HEK293 (cell line): ENCODE measurements around the gene GLRA3.

Experiments
- CTCF ChIA-PET: fragments of 350-600 bp; formaldehyde crosslinking; extraction: SDS; loops from one replicate; lab custom pipeline; 2021; ENCODE audit warnings: antibody characterized with exemption; lab: Yijun Ruan, JAX
- POLR2A ChIA-PET: fragments of 300-600 bp; formaldehyde crosslinking; extraction: SDS; loops from one replicate; lab custom pipeline; 2020; ENCODE audit warnings: antibody characterized with exemption, inconsistent platforms; lab: Yijun Ruan, JAX
- H3K27ac ChIP-seq: fragments of 200-500 bp; sonication (Bioruptor generic); 2 replicates; pipeline ENCODE4 v1.5.1; 2014; ENCODE audit warnings: low read depth, low read length, control low read depth, inconsistent platforms; ENCODE audit errors: extremely low read depth
- H3K36me3 ChIP-seq, 2 experiments: fragments of 200-500 bp in 1 of 2; sonication (Bioruptor generic) in 1 of 2; 1 replicate in 1 of 2; 2 replicates in 1 of 2; pipeline ENCODE4 v1.5.1; 2014 to 2017; ENCODE audit warnings: inconsistent platforms in 2 of 2, low read length in 2 of 2; ENCODE audit not compliant: control insufficient read depth in 2 of 2, insufficient read depth in 1 of 2
- H3K4me1 ChIP-seq: fragments of 200-500 bp; sonication (Bioruptor generic); 2 replicates; pipeline ENCODE4 v1.5.1; 2014; ENCODE audit warnings: mild to moderate bottlenecking, low read length, inconsistent platforms; ENCODE audit not compliant: control insufficient read depth, insufficient read depth
- H3K4me3 ChIP-seq: 2 replicates; pipeline ENCODE4 v1.5.1; 2011; ENCODE audit warnings: low read depth, mild to moderate bottlenecking, control low read depth, low read length, moderate library complexity
- H3K9me3 ChIP-seq: fragments of 200-500 bp; sonication (Bioruptor generic); 2 replicates; pipeline ENCODE4 v1.5.1; 2014; ENCODE audit warnings: low read depth, low read length, inconsistent platforms; ENCODE audit not compliant: control insufficient read depth, insufficient read depth
- ATF2 ChIP-seq: fragments of 450-650 bp; formaldehyde crosslinking; IDR thresholded peaks from 2 replicates; pipeline ENCODE4 v1.5.1; 2016; ENCODE audit warnings: missing biosample characterization, missing genetic modification characterization, low read depth
- BCL11A ChIP-seq: fragments of 450-650 bp; formaldehyde crosslinking; IDR thresholded peaks from 2 replicates; pipeline ENCODE4 v1.5.1; 2016; ENCODE audit warnings: low read depth, missing biosample characterization, missing genetic modification characterization
- GLI2 ChIP-seq: fragments of 450-650 bp; formaldehyde crosslinking; IDR thresholded peaks from 2 replicates; pipeline ENCODE4; 2017; ENCODE audit warnings: missing biosample characterization, missing genetic modification characterization, low read depth, borderline replicate concordance
- HIC1 ChIP-seq: fragments of 450-650 bp; formaldehyde crosslinking; IDR thresholded peaks from 2 replicates; pipeline ENCODE4 v1.5.1; 2016; ENCODE audit warnings: missing biosample characterization, missing genetic modification characterization
- HOXC10 ChIP-seq: sonication (generic); formaldehyde crosslinking; IDR thresholded peaks from 2 replicates; pipeline ENCODE4 v1.8.1; 2023; ENCODE audit warnings: mild to moderate bottlenecking, missing genetic modification reagents
- MEIS1 ChIP-seq: sonication (generic); formaldehyde crosslinking; IDR thresholded peaks from 2 replicates; pipeline ENCODE4 v1.8.1; 2022; ENCODE audit warnings: missing genetic modification reagents, mild to moderate bottlenecking, borderline replicate concordance
- PRDM4 ChIP-seq: fragments of 450-650 bp; formaldehyde crosslinking; IDR thresholded peaks from 2 replicates; pipeline ENCODE4 v1.5.1; 2017; ENCODE audit warnings: missing biosample characterization, missing genetic modification characterization
- SETDB1 ChIP-seq: IDR thresholded peaks from one replicate; pipeline ENCODE4 v1.6.1; 2017; ENCODE audit warnings: mild to moderate bottlenecking, low read length, moderate library complexity, mixed read lengths; ENCODE audit not compliant: insufficient read length
- SP7 ChIP-seq: fragments of 450-650 bp; formaldehyde crosslinking; IDR thresholded peaks from 2 replicates; pipeline ENCODE4 v1.5.1; 2016; ENCODE audit warnings: missing biosample characterization, missing genetic modification characterization
- TCF7L2 ChIP-seq: IDR thresholded peaks from 2 replicates; pipeline ENCODE4 v1.6.1; 2011; ENCODE audit warnings: low read depth, mild to moderate bottlenecking, inconsistent platforms, low read length, moderate library complexity, borderline replicate concordance
- YY1 ChIP-seq: fragments of 450-650 bp; formaldehyde crosslinking; IDR thresholded peaks from 2 replicates; pipeline ENCODE4 v1.5.1; 2018; ENCODE audit warnings: missing biosample characterization, missing genetic modification characterization
- ZBTB49 ChIP-seq: fragments of 450-650 bp; formaldehyde crosslinking; IDR thresholded peaks from 2 replicates; pipeline ENCODE4 v1.5.1; 2016; ENCODE audit warnings: missing biosample characterization, missing genetic modification characterization, low read depth
- ZNF112 ChIP-seq: fragments of 450-650 bp; formaldehyde crosslinking; IDR thresholded peaks from 2 replicates; pipeline ENCODE4 v1.5.0; 2017; ENCODE audit warnings: missing biosample characterization, missing genetic modification characterization
- ZNF175 ChIP-seq: fragments of 450-650 bp; formaldehyde crosslinking; IDR thresholded peaks from 2 replicates; pipeline ENCODE4 v1.5.1; 2016; ENCODE audit warnings: missing biosample characterization, missing genetic modification characterization
- ZNF211 ChIP-seq: fragments of 450-650 bp; formaldehyde crosslinking; IDR thresholded peaks from 2 replicates; pipeline ENCODE4 v1.5.1; 2016; ENCODE audit warnings: low read depth, missing biosample characterization, missing genetic modification characterization
- ZNF248 ChIP-seq: fragments of 450-650 bp; formaldehyde crosslinking; IDR thresholded peaks from 2 replicates; pipeline ENCODE4 v1.5.1; 2017; ENCODE audit warnings: missing biosample characterization, missing genetic modification characterization
- ZNF335 ChIP-seq: fragments of 450-650 bp; formaldehyde crosslinking; conservative IDR thresholded peaks from 2 replicates; pipeline ENCODE4 v1.5.1; 2016; ENCODE audit warnings: missing biosample characterization, missing genetic modification characterization
- ZNF391 ChIP-seq: fragments of 450-650 bp; formaldehyde crosslinking; IDR thresholded peaks from 2 replicates; pipeline ENCODE4 v1.5.1; 2016; ENCODE audit warnings: low read depth, missing biosample characterization, missing genetic modification characterization, borderline replicate concordance
- ZNF513 ChIP-seq: fragments of 450-650 bp; IDR thresholded peaks from 2 replicates; pipeline ENCODE4 v1.5.1; 2018; ENCODE audit warnings: missing biosample characterization, missing genetic modification characterization
- ZNF530 ChIP-seq: fragments of 450-650 bp; formaldehyde crosslinking; IDR thresholded peaks from 2 replicates; pipeline ENCODE4 v1.5.1; 2016; ENCODE audit warnings: low read depth, missing biosample characterization, missing genetic modification characterization
- ZNF621 ChIP-seq: fragments of 450-650 bp; formaldehyde crosslinking; IDR thresholded peaks from 2 replicates; pipeline ENCODE4 v1.5.1; 2017; ENCODE audit warnings: missing biosample characterization, missing genetic modification characterization
- ZXDB ChIP-seq: fragments of 450-650 bp; formaldehyde crosslinking; IDR thresholded peaks from 2 replicates; pipeline ENCODE4 v1.5.1; 2016; ENCODE audit warnings: missing biosample characterization, missing genetic modification characterization

The GLRA3 gene

GRCh38 chr4:174616661-174617060 is 212.4 kb downstream of the GLRA3 start (continued):
- TF ChIP-seq SP7 (tag by site-specific recombination) = no peak
- no peak for TF ChIP-seq ZNF248 (tag by site-specific recombination)
- no peak for TF ChIP-seq YY1
- TF ChIP-seq GLI2 (tag by site-specific recombination) = no peak
- no peak for TF ChIP-seq ZNF112 (tag by site-specific recombination)

- TF ChIP-seq ZXDB (tag by site-specific recombination) (no peak), ZNF391 (no peak), HIC1 (tag by site-specific recombination) (no peak), ZNF621 (tag by site-specific recombination) (no peak), HOXC10 (CRISPR knock-in tag) (no peak), MEIS1 (no peak)
- ChIA-PET CTCF (no interaction called here), POLR2A (no interaction called here)
- no peak overlapping the region for H3K4me3 ChIP-seq
- no peaks in the 10 kb centered on the region for H3K9me3 ChIP-seq
- H3K36me3 ChIP-seq = no peaks in the 10 kb centered on the region
- no peak overlapping the region for H3K27ac ChIP-seq
- H3K4me1 ChIP-seq = no peaks in the 10 kb centered on the region
Measured at GRCh38 chr4:174613979-174614378, 215.1 kb downstream of the GLRA3 start.

- H3K27ac ChIP-seq = no peak overlapping the region
- no peak overlapping the region for H3K4me3 ChIP-seq
- CTCF ChIA-PET = no interaction called here
- TF ChIP-seq YY1 (no peak), SETDB1 (peak; percentile 91), TCF7L2 (no peak), ZNF335 (no peak)
- H3K4me1 ChIP-seq = no peaks in the 10 kb centered on the region
- no peaks in the 10 kb centered on the region for H3K36me3 ChIP-seq
- H3K9me3 ChIP-seq = no peaks in the 10 kb centered on the region
- POLR2A ChIA-PET = interaction anchor here (0.7 kb wide), 1 partner anchor 172 kb away, joined by 4 read pairs; no protein-coding TSS in a partner anchor
Measured at GRCh38 chr4:174611792-174612191, 217.3 kb downstream of the GLRA3 start.

- Histone ChIP-seq H3K36me3 (no peaks in the 10 kb centered on the region), H3K4me1 (no peaks in the 10 kb centered on the region), H3K4me3 (no peak overlapping the region), H3K27ac (no peak overlapping the region), H3K9me3 (no peaks in the 10 kb centered on the region)
- ChIA-PET CTCF (no interaction called here), POLR2A (no interaction called here)
- TF ChIP-seq ZBTB49 (tag by site-specific recombination) (no peak), ZNF513 (tag by site-specific recombination) (no peak), ATF2 (tag by site-specific recombination) (no peak), PRDM4 (tag by site-specific recombination) (no peak), ZNF175 (no peak), ZNF530 (tag by site-specific recombination) (no peak), BCL11A (tag by site-specific recombination) (no peak), ZNF211 (tag by site-specific recombination) (no peak)
Measured at GRCh38 chr4:174607792-174608191, 221.3 kb downstream of the GLRA3 start.
